Tibial nerve (tissue), 4 donors: Measurements from ENCODE around the gene B9D2. TPM values are rescaled to one million over a fixed set of nuclear protein-coding genes. Genes with fewer than 3 reads are reported as not detected.
A peak's percentile ranks its signal among the peaks of the same experiment; 100 is the strongest.

Experiments
- DNase-seq, 2 donors: peaks; one replicate each; pipeline ENCODE4 v3.0.0-alpha.2; 2019; ENCODE audit warnings: low spot score in 2 of 2
- H3K27ac ChIP-seq, 4 donors: fragments of 200-600 bp; sonication (generic) in 3 of 4; one replicate each; pipeline ENCODE4 v1.5.1; 2017 to 2019; ENCODE audit warnings: mild to moderate bottlenecking in 1 of 4
- H3K27me3 ChIP-seq, 2 donors: fragments of 200-600 bp; sonication (generic) in 1 of 2; one replicate each; pipeline versions ENCODE4 v1.5.1 to v1.6.0; 2017 to 2019
- H3K36me3 ChIP-seq, 3 donors: fragments of 200-600 bp; sonication (generic); one replicate each; pipeline ENCODE4 v1.5.1; 2018 to 2019
- H3K4me1 ChIP-seq, 4 donors: fragments of 200-600 bp; sonication (generic) in 3 of 4; one replicate each; pipeline ENCODE4 v1.5.1; 2017 to 2019
- H3K4me3 ChIP-seq, 4 donors: fragments of 200-600 bp; sonication (generic) in 3 of 4; one replicate each; pipeline ENCODE4 v1.5.1; 2017 to 2019; ENCODE audit warnings: mild to moderate bottlenecking in 1 of 4, moderate library complexity in 1 of 4
- H3K9me3 ChIP-seq, 4 donors: fragments of 200-600 bp; sonication (generic) in 3 of 4; one replicate each; pipeline ENCODE4 v1.5.1; 2017 to 2019
- EP300 ChIP-seq, 2 donors: sonication (generic); formaldehyde crosslinking; IDR thresholded peaks; one replicate each; pipeline ENCODE4 v1.6.1; 2017; ENCODE audit warnings: antibody characterized with exemption in 2 of 2, mild to moderate bottlenecking in 1 of 2
- POLR2A ChIP-seq, 2 donors: fragments of 450-650 bp; IDR thresholded peaks; one replicate each; pipeline ENCODE4 v1.6.1; 2017; ENCODE audit warnings: antibody characterized with exemption in 2 of 2, mild to moderate bottlenecking in 2 of 2, moderate library complexity in 2 of 2
- WGBS, 2 donors: methylation state at CpG; one replicate each; pipeline ENCODE4 v1.1.5; 2018; 5-methylcytosine and 5-hydroxymethylcytosine counted together
- total RNA-seq, 4 donors: library from RNA; depleted of rRNA; stranded (reverse); fragments of >200 nt; gene quantifications; one replicate each; pipeline ENCODE4 v1.1.0, GENCODE V29; 2016
- TF ChIP-seq, protein P1 (sequence below), 5 experiments: fragments of 200-600 bp in 3 of 5; fragments of 450-650 bp in 2 of 5; sonication (generic) in 3 of 5; IDR thresholded peaks; one replicate each; pipeline ENCODE4 v1.5.1; 2016 to 2019; ENCODE audit warnings: antibody characterized with exemption in 5 of 5, mild to moderate bottlenecking in 3 of 5, moderate library complexity in 2 of 5

The B9D2 gene
- total RNA-seq, 4 donors from 2014 or later: 0.87 to 8.2 (median 3.6) TPM

DNA sequence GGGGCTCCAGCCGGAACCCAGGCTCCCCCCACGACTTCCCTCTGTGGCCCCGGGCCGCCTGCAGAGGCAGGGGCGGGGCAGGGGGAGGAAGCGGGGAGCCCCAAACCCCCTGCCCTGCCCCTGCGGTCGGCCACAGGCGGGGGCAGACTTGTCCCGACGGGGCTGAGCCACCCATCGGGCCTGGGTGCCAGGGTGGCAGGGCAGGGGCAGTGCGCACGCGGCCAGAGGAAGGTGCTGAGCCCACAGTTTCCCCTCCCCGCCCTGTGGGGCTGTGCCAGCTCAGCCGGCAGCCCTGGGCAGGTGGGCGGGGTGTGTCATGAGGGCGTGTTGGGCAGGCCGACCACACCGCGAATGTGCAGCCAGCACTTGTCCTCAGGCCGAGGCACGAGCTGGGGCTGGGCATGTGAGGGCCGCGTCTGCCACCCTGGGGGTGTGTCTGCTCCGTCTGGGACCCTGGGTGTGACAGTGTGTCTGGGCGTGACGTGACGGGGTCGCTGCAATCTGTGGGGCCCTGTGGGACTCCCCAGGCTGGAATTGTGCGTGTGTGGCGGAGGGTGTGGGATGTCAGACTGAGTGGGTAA is 36.3 kb downstream of the B9D2 start:
- Histone ChIP-seq H3K27ac (peak overlapping the region; percentile 23 to 83 (median 79)), H3K27me3 (no peaks in the 10 kb centered on the region), H3K36me3 (peaks cover 0 to 46% (median 5%) of the 10 kb centered on the region in 3 donors), H3K9me3 (no peaks in the 10 kb centered on the region), H3K4me3 (peak overlapping the region; percentile 21 to 46 (median 26)), H3K4me1 (peaks cover 0 to 63% (median 53%) of the 10 kb centered on the region in 4 donors)
- DNase-seq: no peak
- WGBS, 2 donors: 25 to 26% methylated on average over 16 to 26 of the region's 33 CpGs
- TF ChIP-seq EP300 (IDR thresholded peaks at IDR 0.05): peak in 1 of 2 donors; percentile 69
- TF ChIP-seq, protein P1, sequence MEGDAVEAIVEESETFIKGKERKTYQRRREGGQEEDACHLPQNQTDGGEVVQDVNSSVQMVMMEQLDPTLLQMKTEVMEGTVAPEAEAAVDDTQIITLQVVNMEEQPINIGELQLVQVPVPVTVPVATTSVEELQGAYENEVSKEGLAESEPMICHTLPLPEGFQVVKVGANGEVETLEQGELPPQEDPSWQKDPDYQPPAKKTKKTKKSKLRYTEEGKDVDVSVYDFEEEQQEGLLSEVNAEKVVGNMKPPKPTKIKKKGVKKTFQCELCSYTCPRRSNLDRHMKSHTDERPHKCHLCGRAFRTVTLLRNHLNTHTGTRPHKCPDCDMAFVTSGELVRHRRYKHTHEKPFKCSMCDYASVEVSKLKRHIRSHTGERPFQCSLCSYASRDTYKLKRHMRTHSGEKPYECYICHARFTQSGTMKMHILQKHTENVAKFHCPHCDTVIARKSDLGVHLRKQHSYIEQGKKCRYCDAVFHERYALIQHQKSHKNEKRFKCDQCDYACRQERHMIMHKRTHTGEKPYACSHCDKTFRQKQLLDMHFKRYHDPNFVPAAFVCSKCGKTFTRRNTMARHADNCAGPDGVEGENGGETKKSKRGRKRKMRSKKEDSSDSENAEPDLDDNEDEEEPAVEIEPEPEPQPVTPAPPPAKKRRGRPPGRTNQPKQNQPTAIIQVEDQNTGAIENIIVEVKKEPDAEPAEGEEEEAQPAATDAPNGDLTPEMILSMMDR (IDR thresholded peaks at IDR 0.05): no peak

DNA sequence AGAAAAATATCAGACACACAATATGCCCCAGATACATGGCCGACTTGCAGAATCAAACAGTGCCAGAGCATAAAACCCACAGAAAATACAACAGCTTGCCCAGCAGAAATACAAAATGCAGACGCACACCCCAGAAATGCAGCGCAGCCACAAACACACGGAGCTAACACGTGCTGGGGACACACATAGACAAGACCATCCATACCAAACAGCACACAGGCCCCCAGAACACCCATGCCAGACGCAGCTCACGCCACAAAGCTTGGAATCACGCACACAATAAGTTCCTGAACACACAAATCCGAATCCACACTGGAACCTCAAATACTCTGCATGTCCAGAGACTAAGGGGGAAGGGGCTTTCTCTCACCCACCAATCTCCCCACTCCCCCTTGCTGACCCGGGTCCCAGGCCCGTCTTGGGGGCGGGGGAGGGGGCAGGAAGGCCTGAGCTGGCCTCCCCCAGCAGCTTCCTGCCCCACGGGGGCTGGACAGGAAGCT is 36.8 kb downstream of the B9D2 start:
- peak overlapping the region; percentile 21 to 46 (median 26) for H3K4me3 ChIP-seq
- 31 to 32% methylated on average over 12 to 13 of the region's 13 CpGs for WGBS, 2 donors
- H3K4me1 ChIP-seq: peaks cover 0 to 69% (median 56%) of the 10 kb centered on the region in 4 donors
- no peak for TF ChIP-seq EP300 (IDR thresholded peaks at IDR 0.05)
- TF ChIP-seq, protein P1 (IDR thresholded peaks at IDR 0.05): no peak
- TF ChIP-seq POLR2A (IDR thresholded peaks at IDR 0.05): no peak
- no peak for DNase-seq
- no peaks in the 10 kb centered on the region for H3K9me3 ChIP-seq
- peak overlapping the region; percentile 23 to 83 (median 79) for H3K27ac ChIP-seq
- H3K27me3 ChIP-seq: no peaks in the 10 kb centered on the region
- H3K36me3 ChIP-seq: peaks cover 0 to 50% (median 5%) of the 10 kb centered on the region in 3 donors

DNA sequence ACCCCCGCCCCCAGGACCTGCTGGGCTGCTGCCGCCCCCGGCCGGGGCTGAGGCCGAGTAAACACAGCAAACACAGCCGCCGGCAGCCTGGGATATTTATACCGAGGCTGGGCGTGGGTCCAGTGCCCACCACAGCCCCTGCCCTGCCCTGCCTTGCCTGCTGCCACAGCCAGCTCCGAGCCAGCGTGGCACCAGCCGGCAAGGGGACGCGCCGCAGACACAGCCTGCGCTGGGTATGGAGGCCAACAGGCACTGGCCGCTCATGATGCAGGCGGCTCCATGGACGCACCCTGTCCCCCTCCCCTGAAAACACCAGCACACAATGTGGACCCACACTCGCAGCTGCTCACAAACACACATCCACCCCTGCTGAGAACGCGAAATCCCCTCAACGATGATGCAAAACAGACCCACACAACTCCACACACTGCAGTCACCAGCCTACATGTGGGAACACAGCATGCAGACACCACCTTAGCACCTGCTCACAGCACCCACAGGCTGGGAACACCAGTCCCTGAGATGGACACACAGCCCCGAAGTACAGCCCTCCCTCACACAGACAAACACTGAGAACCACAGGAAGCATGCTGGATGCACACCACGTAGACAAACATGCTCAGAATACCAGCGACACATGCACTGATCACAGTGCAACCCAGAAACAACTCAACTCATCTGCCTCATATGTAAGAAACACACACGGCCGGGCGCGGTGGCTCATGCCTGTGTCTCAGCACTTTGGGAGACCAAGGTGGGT is 37.8 kb downstream of the B9D2 start:
- H3K4me3 ChIP-seq: peak overlapping the region in 1 of 4 donors; percentile 33
- 30 to 31% methylated on average over 14 to 29 of the region's 30 CpGs for WGBS, 2 donors
- TF ChIP-seq, protein P1 (IDR thresholded peaks at IDR 0.05): no peak
- TF ChIP-seq POLR2A (IDR thresholded peaks at IDR 0.05): no peak
- no peak for TF ChIP-seq EP300 (IDR thresholded peaks at IDR 0.05)
- H3K9me3 ChIP-seq: no peaks in the 10 kb centered on the region
- H3K27ac ChIP-seq: peak overlapping the region in 3 of 4 donors; percentile 63 to 95 (median 93)
- peaks cover 0 to 79% (median 61%) of the 10 kb centered on the region in 4 donors for H3K4me1 ChIP-seq
- peaks cover 0 to 48% (median under 1%) of the 10 kb centered on the region in 3 donors for H3K36me3 ChIP-seq
- no peak for DNase-seq
- H3K27me3 ChIP-seq: no peaks in the 10 kb centered on the region

DNA sequence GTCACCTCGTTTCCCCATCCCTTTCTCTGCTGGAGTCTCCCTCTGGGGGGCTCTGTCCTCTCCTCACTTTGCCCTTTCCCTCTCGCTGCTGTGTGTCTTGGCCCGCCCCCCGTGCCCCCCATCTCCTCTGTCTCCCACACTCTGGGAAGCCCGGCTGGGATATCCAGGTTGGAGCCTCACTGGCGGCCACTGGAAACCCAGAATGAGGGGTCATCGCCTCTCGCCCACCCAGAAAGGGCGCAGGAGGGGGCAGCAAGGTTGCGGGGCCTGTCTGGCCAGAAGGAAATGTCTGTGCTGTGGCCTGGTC is 38.4 kb downstream of the B9D2 start:
- Histone ChIP-seq H3K27ac (peak overlapping the region in 3 of 4 donors; percentile 63 to 95 (median 93)), H3K36me3 (peaks cover 0 to 48% (median 6%) of the 10 kb centered on the region in 3 donors), H3K9me3 (no peaks in the 10 kb centered on the region), H3K27me3 (no peaks in the 10 kb centered on the region), H3K4me3 (peak overlapping the region in 1 of 4 donors; percentile 33), H3K4me1 (peaks cover 0 to 80% (median 62%) of the 10 kb centered on the region in 4 donors)
- WGBS, 2 donors: 7 to 10% methylated on average over 10 of the region's 10 CpGs
- TF ChIP-seq, protein P1 (IDR thresholded peaks at IDR 0.05): no peak
- TF ChIP-seq EP300 (IDR thresholded peaks at IDR 0.05) (no peak), POLR2A (IDR thresholded peaks at IDR 0.05) (no peak)
- DNase-seq: no peak
